Hepatocyte (in vitro differentiated cells): Measurements from ENCODE around the gene TBC1D8. TPM values are rescaled to one million over a fixed set of nuclear protein-coding genes. Genes with fewer than 3 reads are reported as not detected.

ENCODE experiments used
- DNase-seq: peaks from one replicate; pipeline ENCODE4 v3.0.0-alpha.2; 2016; ENCODE audit warnings: low spot score
- H2AFZ ChIP-seq: fragments of 200-600 bp; sonication (generic); 2 replicates; pipeline ENCODE4 v1.6.0; 2016; ENCODE audit warnings: antibody characterized with exemption, mild to moderate bottlenecking
- H3K27ac ChIP-seq: fragments of 200-600 bp; sonication (generic); 2 replicates; pipeline ENCODE4 v1.5.1; 2016; ENCODE audit warnings: mild to moderate bottlenecking
- H3K27me3 ChIP-seq: fragments of 200-600 bp; sonication (generic); 2 replicates; pipeline ENCODE4 v1.6.1; 2016
- H3K36me3 ChIP-seq: fragments of 200-600 bp; sonication (generic); replicated peaks from 2 replicates; pipeline ENCODE4 v1.5.1; 2016; ENCODE audit warnings: low read depth; ENCODE audit not compliant: insufficient read depth
- H3K4me1 ChIP-seq: fragments of 200-600 bp; sonication (generic); 2 replicates; pipeline ENCODE4 v1.5.1; 2016; ENCODE audit warnings: mild to moderate bottlenecking, moderate library complexity; ENCODE audit not compliant: insufficient read depth
- H3K4me2 ChIP-seq: fragments of 200-600 bp; sonication (generic); 2 replicates; pipeline ENCODE4 v1.6.0; 2016
- H3K4me3 ChIP-seq: fragments of 200-600 bp; sonication (generic); 2 replicates; pipeline ENCODE4 v1.5.1; 2016; ENCODE audit warnings: mild to moderate bottlenecking
- H3K79me2 ChIP-seq: fragments of 200-600 bp; sonication (generic); 2 replicates; pipeline ENCODE4 v1.6.0; 2017; ENCODE audit warnings: mild to moderate bottlenecking
- H3K9me2 ChIP-seq: fragments of 200-600 bp; sonication (generic); replicated peaks from 2 replicates; pipeline ENCODE4 v1.6.0; 2017; ENCODE audit warnings: mild to moderate bottlenecking; ENCODE audit not compliant: insufficient read depth
- H3K9me3 ChIP-seq: fragments of 200-600 bp; sonication (generic); 2 replicates; pipeline ENCODE4 v1.5.1; 2016; ENCODE audit warnings: low read depth, mild to moderate bottlenecking
- H4K20me1 ChIP-seq: fragments of 200-600 bp; sonication (generic); 2 replicates; pipeline ENCODE4 v1.6.0; 2016; ENCODE audit warnings: mild to moderate bottlenecking; ENCODE audit not compliant: insufficient read depth, poor library complexity, severe bottlenecking
- EZH2 ChIP-seq: fragments of 200-600 bp; sonication (generic); IDR thresholded peaks from 2 replicates; pipeline ENCODE4 v1.6.1; 2016; ENCODE audit warnings: antibody characterized with exemption, mild to moderate bottlenecking, borderline replicate concordance
- EZH2phosphoT487 ChIP-seq: fragments of 200-600 bp; sonication (generic); IDR thresholded peaks from one replicate; pipeline ENCODE4 v1.6.1; 2018; ENCODE audit warnings: antibody characterized with exemption, mild to moderate bottlenecking, low read depth, moderate library complexity; ENCODE audit not compliant: unreplicated experiment, severe bottlenecking
- WGBS: methylation state at CpG from one replicate; pipeline ENCODE4 v1.1.6; 2016; ENCODE audit warnings: low lambda C conversion rate; ENCODE audit errors: missing lambda C conversion rate; 5-methylcytosine and 5-hydroxymethylcytosine counted together
- polyA plus RNA-seq: library from polyadenylated mRNA; unstranded; fragments of >200 nt; fragmentation: Nextera tagmentation; extraction: Ambion mirVana; gene quantifications from 2 replicates; pipeline ENCODE4 v1.2.1, GENCODE V29; 2016
- total RNA-seq: library from RNA; depleted of rRNA; stranded (reverse); fragments of >200 nt; gene quantifications from 2 replicates; pipeline ENCODE4 v1.2.3, GENCODE V29; 2014
- TF ChIP-seq, protein P1 (sequence below): fragments of 200-600 bp; sonication (generic); IDR thresholded peaks from 2 replicates; pipeline ENCODE4 v1.5.1; 2016; ENCODE audit warnings: antibody characterized with exemption, mild to moderate bottlenecking; ENCODE audit not compliant: poor library complexity

Gene TBC1D8
- total and polyA plus RNA-seq, 2 experiments from 2014 or later: 10.1 to 15.8 TPM

GRCh38 chr2:100976645-100977391, 174.4 kb downstream of the TBC1D8 start:
- peak overlapping the region; percentile 31 for H3K4me2 ChIP-seq
- no peaks in the 10 kb centered on the region for H4K20me1 ChIP-seq
- H3K79me2 ChIP-seq: no peaks in the 10 kb centered on the region
- no peaks in the 10 kb centered on the region for H3K36me3 ChIP-seq
- DNase-seq: peak; percentile 55
- peaks cover 5% of the 10 kb centered on the region for H3K4me1 ChIP-seq
- no peaks in the 10 kb centered on the region for H3K9me3 ChIP-seq
- H3K4me3 ChIP-seq: no peak overlapping the region
- H3K27ac ChIP-seq: peak overlapping the region; percentile 43
- no peaks in the 10 kb centered on the region for H3K27me3 ChIP-seq
- no peaks in the 10 kb centered on the region for H3K9me2 ChIP-seq
- WGBS: 71% methylated on average over 19 of the region's 19 CpGs
- no peak overlapping the region for H2AFZ ChIP-seq
- TF ChIP-seq, protein P1, sequence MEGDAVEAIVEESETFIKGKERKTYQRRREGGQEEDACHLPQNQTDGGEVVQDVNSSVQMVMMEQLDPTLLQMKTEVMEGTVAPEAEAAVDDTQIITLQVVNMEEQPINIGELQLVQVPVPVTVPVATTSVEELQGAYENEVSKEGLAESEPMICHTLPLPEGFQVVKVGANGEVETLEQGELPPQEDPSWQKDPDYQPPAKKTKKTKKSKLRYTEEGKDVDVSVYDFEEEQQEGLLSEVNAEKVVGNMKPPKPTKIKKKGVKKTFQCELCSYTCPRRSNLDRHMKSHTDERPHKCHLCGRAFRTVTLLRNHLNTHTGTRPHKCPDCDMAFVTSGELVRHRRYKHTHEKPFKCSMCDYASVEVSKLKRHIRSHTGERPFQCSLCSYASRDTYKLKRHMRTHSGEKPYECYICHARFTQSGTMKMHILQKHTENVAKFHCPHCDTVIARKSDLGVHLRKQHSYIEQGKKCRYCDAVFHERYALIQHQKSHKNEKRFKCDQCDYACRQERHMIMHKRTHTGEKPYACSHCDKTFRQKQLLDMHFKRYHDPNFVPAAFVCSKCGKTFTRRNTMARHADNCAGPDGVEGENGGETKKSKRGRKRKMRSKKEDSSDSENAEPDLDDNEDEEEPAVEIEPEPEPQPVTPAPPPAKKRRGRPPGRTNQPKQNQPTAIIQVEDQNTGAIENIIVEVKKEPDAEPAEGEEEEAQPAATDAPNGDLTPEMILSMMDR: no peak
- no peak for TF ChIP-seq EZH2phosphoT487
- TF ChIP-seq EZH2: no peak

GRCh38 chr2:100976061-100976460, 175.1 kb downstream of the TBC1D8 start:
- H3K79me2 ChIP-seq: no peaks in the 10 kb centered on the region
- no peak overlapping the region for H3K4me2 ChIP-seq
- no peak overlapping the region for H3K27ac ChIP-seq

DNA sequence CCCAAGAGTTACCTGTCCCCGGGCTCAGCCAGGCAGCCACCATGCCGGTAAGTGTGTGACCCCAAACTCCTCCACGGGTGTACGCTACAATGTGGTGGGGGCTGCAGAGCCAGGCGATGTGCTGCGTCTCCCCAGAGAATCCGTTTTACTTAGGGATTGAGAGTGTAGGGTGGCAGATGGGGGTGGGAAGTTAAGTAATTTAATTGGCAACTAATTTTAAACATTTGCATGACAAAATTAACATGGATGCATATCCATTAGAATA, 175.7 kb downstream of the TBC1D8 start:
- TF ChIP-seq EZH2phosphoT487 (no peak), EZH2 (no peak)
- TF ChIP-seq, protein P1: no peak
- Histone ChIP-seq H3K27me3 (no peaks in the 10 kb centered on the region), H4K20me1 (no peaks in the 10 kb centered on the region), H3K79me2 (no peaks in the 10 kb centered on the region), H2AFZ (no peak overlapping the region), H3K4me1 (no peaks in the 10 kb centered on the region), H3K9me3 (no peaks in the 10 kb centered on the region), H3K27ac (no peak overlapping the region), H3K36me3 (no peaks in the 10 kb centered on the region), H3K4me3 (no peak overlapping the region), H3K9me2 (no peaks in the 10 kb centered on the region), H3K4me2 (no peak overlapping the region)
- WGBS: 99% methylated on average over 7 of the region's 7 CpGs
- DNase-seq: no peak

More at GRCh38 chr2:100976061-100976460, 175.1 kb downstream of the TBC1D8 start:
- Histone ChIP-seq H3K4me1 (peaks cover 4% of the 10 kb centered on the region), H2AFZ (no peak overlapping the region), H3K27me3 (no peaks in the 10 kb centered on the region), H3K9me2 (no peaks in the 10 kb centered on the region), H4K20me1 (no peaks in the 10 kb centered on the region), H3K9me3 (no peaks in the 10 kb centered on the region), H3K36me3 (no peaks in the 10 kb centered on the region), H3K4me3 (no peak overlapping the region)
- DNase-seq: no peak
- TF ChIP-seq EZH2phosphoT487 (no peak), EZH2 (no peak)
- TF ChIP-seq, protein P1: no peak
- WGBS: 98% methylated on average over 6 of the region's 6 CpGs
